Osteoblast (primary cell): ENCODE data around the gene SMC1B. TPM values are rescaled to one million over a fixed set of nuclear protein-coding genes. Genes with fewer than 3 reads are reported as not detected.

Source experiments
- DNase-seq: peaks from one replicate; pipeline ENCODE4 v3.0.0; 2011; ENCODE audit warnings: low spot score, mixed read lengths; ENCODE audit not compliant: insufficient read length; ENCODE audit errors: missing footprints
- H2AFZ ChIP-seq: 2 replicates; pipeline ENCODE4 v1.6.0; 2011; ENCODE audit warnings: mild to moderate bottlenecking, low read length
- H3K27ac ChIP-seq: 2 replicates; pipeline ENCODE4 v1.5.1; 2011; ENCODE audit warnings: mild to moderate bottlenecking, low read depth, low read length, moderate library complexity
- H3K27me3 ChIP-seq: 2 replicates; pipeline ENCODE4 v1.6.0; 2012; ENCODE audit warnings: mild to moderate bottlenecking, control low read depth, inconsistent platforms, low read length, moderate library complexity; ENCODE audit not compliant: insufficient read depth
- H3K36me3 ChIP-seq: 2 replicates; pipeline ENCODE4 v1.5.1; 2011; ENCODE audit warnings: mild to moderate bottlenecking, low read length, control low read depth, moderate library complexity; ENCODE audit not compliant: insufficient read depth
- H3K4me1 ChIP-seq: 2 replicates; pipeline ENCODE4 v1.5.1; 2011; ENCODE audit warnings: mild to moderate bottlenecking, low read length, control low read depth, moderate library complexity; ENCODE audit not compliant: insufficient read depth
- H3K4me2 ChIP-seq: 2 replicates; pipeline ENCODE4 v1.6.0; 2011; ENCODE audit warnings: mild to moderate bottlenecking, low read length; ENCODE audit not compliant: insufficient read depth
- H3K4me3 ChIP-seq: fragments of 200-600 bp; sonication (generic); 3 replicates; pipeline ENCODE4 v1.5.1; 2012; ENCODE audit warnings: mild to moderate bottlenecking, low read length, inconsistent platforms; ENCODE audit not compliant: insufficient read depth
- H3K79me2 ChIP-seq: 2 replicates; pipeline ENCODE4 v1.6.0; 2012; ENCODE audit warnings: mild to moderate bottlenecking, low read length, control low read depth, inconsistent platforms; ENCODE audit not compliant: insufficient read depth
- H3K9me3 ChIP-seq: 2 replicates; pipeline ENCODE4 v1.5.1; 2011; ENCODE audit warnings: low read depth, low read length, control low read depth
- H4K20me1 ChIP-seq: 2 replicates; pipeline ENCODE4 v1.6.0; 2012; ENCODE audit warnings: mild to moderate bottlenecking, low read length, control low read depth; ENCODE audit not compliant: insufficient read depth
- CTCF ChIP-seq: IDR thresholded peaks from 2 replicates; pipeline ENCODE4 v1.5.1; 2011; ENCODE audit warnings: mild to moderate bottlenecking, low read depth, low read length, moderate library complexity; ENCODE audit errors: extremely low read depth
- total RNA-seq: library from RNA; depleted of rRNA; stranded (reverse); fragments of >200 nt; gene quantifications from 2 replicates; pipeline ENCODE4 v1.2.3, GENCODE V29; 2012

The SMC1B gene
- total RNA-seq, 1 donor = not detected

- Histone ChIP-seq H3K36me3 (no peaks in the 10 kb centered on the region), H3K4me2 (no peak overlapping the region), H3K27me3 (no peaks in the 10 kb centered on the region), H3K79me2 (no peaks in the 10 kb centered on the region), H4K20me1 (no peaks in the 10 kb centered on the region), H2AFZ (no peak overlapping the region), H3K9me3 (no peaks in the 10 kb centered on the region), H3K4me1 (peaks cover 29% of the 10 kb centered on the region), H3K27ac (no peak overlapping the region), H3K4me3 (no peak overlapping the region)
- peak; percentile 54 for DNase-seq
- no peak for TF ChIP-seq CTCF
Observed at GRCh38 chr22:45455212-45455611, 41.8 kb upstream of the SMC1B start.

GRCh38 chr22:45454275-45454674, 40.9 kb upstream of the SMC1B start:
- H3K27ac ChIP-seq = no peak overlapping the region
- no peak overlapping the region for H3K4me2 ChIP-seq
- H3K79me2 ChIP-seq = no peaks in the 10 kb centered on the region
- no peaks in the 10 kb centered on the region for H3K9me3 ChIP-seq
- H3K4me3 ChIP-seq = no peak overlapping the region
- no peaks in the 10 kb centered on the region for H3K36me3 ChIP-seq
- H3K27me3 ChIP-seq = no peaks in the 10 kb centered on the region
- peak overlapping the region; percentile 42 for H2AFZ ChIP-seq
- H4K20me1 ChIP-seq = no peaks in the 10 kb centered on the region
- no peak for TF ChIP-seq CTCF
- peak; percentile 23 for DNase-seq
- peaks cover 33% of the 10 kb centered on the region for H3K4me1 ChIP-seq

- peak; percentile 68 for DNase-seq
- Histone ChIP-seq H3K79me2 (no peaks in the 10 kb centered on the region), H3K27me3 (no peaks in the 10 kb centered on the region), H2AFZ (peak overlapping the region; percentile 42), H4K20me1 (no peaks in the 10 kb centered on the region), H3K4me1 (peaks cover 33% of the 10 kb centered on the region), H3K4me3 (no peak overlapping the region), H3K4me2 (no peak overlapping the region), H3K27ac (no peak overlapping the region), H3K9me3 (no peaks in the 10 kb centered on the region), H3K36me3 (no peaks in the 10 kb centered on the region)
- no peak for TF ChIP-seq CTCF
Observed at GRCh38 chr22:45453764-45454163, 40.4 kb upstream of the SMC1B start.

GRCh38 chr22:45452565-45453379, 39.4 kb upstream of the SMC1B start:
- H3K4me2 ChIP-seq = no peak overlapping the region
- H3K27ac ChIP-seq = no peak overlapping the region
- H3K9me3 ChIP-seq = no peaks in the 10 kb centered on the region
- no peak overlapping the region for H2AFZ ChIP-seq
- no peaks in the 10 kb centered on the region for H3K27me3 ChIP-seq
- DNase-seq = peak; percentile 80
- TF ChIP-seq CTCF = no peak
- H3K36me3 ChIP-seq = no peaks in the 10 kb centered on the region
- H3K79me2 ChIP-seq = no peaks in the 10 kb centered on the region
- H3K4me3 ChIP-seq = no peak overlapping the region
- H3K4me1 ChIP-seq = peaks cover 33% of the 10 kb centered on the region
- H4K20me1 ChIP-seq = no peaks in the 10 kb centered on the region
